Measurements from ENCODE around the gene PPIL1.

PPIL1 gene

DNA sequence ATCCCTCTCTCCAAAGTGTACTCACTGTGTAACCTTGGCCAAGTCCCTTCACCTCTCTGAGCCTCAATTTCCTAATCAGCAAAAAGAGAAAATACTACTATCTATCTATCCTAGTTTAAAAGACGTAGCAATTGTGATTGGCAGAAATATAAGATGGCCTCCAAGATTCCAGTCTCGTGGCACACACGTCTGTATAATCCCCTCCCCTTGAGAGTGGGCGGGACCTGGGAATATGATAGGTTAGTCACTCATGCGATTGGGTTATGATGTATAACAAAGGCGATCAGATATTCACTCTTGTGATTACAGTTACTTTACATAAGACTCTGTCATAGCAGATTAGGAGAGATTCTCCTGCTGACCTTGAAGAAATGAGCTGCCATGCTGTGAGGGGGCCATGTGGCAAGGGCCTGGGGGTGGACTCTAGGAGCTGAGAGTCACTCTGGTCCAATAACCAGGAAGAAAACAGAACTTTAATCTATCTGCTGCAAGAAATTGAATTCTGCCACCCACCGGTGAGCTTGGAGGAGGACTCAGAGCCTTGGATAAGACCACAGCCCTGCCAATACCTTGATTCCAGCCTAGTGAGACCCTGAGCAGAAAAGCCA is 41.3 kb downstream of the PPIL1 start:
- DNase-seq: no peak

DNA sequence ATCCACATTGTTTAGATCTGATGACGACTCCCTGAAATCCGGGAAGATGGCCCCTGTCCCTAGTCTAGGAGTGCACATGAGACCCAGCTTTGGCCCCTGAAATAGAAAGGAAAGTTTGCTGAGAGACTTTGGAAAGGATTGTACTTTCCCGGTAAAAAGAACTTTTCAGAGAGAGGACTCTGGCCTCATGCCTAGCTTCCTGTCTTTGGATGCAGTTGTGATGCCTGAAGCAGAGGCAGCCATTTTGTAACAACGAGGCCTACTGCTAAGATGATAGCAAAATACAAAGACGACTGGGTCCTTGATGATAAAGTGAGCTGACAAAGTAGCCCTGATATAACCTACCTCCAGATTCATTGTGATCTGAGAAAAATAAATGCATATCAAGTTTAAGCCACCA is 42.3 kb downstream of the PPIL1 start:
- no peak for DNase-seq

DNA sequence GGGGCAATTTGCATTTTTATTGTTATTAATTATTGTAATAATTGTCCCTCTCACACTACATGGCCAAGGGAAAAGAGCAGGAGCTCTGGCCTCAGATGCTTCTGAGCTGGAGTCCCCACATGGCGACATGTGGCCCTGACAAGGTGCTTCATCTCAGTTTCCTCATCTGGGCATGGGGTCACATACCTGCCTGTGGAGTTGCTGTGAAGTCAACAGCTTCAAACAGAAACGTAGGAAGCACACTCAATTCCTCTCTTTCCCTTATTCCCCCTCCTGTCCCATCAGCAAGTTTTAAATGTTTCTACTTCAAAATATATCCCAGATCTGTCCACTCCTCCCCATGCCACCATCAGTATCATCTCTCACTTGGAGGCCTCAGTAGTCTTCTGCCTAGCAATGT is 44.0 kb downstream of the PPIL1 start:
- DNase-seq: no peak

DNA sequence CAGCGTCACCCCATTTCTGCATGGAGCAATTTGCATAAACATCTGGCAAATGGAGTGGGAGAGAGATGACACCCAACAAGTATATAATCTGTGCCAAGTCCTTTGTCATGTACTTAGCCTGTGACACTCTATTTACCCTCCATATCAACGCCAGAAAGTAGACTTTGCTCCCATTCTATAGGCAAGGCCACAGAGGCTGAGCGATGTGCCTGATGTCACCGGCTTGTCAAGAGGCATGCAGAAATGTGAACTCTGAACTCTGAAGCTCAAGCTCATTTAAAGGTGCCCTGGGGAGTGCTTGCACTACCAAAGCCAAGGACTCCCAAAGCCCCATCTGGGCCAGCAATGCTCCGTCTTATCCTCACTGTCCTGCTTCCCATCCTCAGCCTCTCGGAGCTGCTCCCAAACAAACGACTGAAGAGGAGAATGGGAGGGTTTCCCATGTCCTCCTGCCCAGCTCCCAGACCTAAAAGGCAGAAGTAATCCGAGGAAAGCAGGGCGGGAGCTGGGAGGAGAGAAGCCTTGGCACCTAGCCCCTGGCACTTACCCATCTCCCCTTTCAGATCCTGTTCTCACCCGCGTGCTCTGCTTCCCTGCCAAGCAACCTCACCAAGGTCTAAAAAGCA is 44.6 kb downstream of the PPIL1 start:
- no peak for DNase-seq

DNA sequence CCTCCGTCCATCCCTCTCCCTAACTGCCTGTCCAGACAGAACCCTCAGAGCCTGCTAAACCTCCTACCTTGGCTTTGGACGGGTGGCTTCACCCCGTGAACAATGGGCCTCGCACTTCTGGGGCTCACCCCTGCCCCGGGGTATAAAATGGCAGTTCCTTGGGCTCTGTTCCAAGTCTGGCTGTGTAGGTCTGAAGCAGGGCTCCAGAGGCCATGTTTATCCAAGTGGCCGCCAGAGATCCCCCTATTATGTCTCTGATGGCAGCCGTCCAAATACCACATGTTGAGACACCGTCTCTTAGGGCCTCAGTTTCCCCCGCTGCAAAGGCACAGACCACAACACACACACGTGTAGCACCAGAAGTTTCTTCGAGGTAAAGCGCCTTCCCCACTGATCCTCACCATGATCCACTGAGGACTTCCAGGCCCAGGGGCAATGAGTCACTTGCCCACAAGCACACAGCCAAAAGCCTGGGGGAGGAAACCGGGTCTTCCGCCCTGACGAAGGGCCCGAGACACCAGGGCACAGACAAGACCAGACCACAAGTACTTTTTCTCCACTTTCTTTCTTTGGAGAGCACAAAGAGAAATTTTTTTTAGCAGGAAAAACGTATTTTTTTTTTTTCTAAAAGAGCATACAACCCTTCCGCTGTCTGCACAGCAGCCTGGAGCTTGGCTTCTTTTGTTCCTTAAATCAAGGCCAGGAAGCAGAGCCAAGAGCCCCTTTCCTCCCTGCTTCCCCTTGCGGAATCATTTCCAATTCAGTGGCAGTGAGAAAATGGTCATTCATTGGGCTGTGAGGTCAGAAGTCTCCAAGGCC is 47.1 kb downstream of the PPIL1 start:
- no peak for DNase-seq

DNA sequence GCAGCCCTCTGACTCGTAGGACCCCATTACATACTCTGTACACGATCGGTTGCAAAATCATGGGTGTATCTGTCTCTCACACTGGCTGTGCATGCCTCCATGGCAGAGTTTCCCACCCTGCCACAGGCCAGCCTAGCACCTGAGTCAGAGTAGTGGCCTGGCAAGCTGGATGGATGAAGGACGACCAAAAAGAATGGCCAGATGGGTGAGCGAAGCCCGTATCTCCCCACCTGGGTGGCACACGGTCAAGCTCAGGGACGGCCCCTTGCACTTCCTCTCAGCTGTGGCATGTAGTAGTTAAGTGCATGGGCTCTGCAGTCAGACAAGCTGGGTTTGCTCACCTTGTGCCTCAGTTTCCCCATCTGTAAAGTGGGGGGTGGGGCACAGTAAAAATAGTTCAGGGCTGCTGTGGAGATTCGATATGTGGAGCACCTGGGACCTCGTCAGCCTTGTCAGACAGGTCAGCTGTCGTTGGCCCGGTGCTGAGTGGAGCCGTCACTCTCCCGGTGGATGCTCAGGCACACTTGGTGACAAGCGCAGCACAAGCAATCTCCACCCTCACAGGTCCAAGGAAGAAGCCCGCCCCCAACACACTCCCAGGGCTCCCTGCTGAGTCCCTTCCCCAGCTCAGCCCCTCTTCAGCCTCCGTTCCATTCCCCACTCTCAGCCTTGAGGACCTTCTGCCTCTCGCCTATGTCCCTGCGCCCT is 47.9 kb downstream of the PPIL1 start:
- DNase-seq: no peak

DNA sequence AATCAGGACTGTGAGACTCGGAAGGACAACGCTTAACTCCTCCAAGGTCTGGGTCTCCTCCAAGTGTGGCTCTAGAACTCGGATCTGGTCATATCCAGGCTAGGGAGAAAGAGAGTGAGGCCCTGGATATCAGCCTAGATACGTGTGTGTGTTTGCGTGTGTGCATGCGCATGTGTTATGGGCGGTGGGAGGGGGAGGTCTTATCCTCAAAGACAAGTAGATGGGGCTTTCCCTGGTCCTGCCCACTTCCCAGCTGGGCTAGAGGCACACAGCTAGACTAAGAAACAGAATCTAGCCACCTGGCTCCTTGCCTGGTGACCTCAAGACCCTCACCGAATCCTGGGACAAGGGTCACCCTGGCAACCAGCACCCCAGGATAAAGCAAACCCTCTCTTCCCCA is 48.6 kb downstream of the PPIL1 start:
- DNase-seq: no peak

DNA sequence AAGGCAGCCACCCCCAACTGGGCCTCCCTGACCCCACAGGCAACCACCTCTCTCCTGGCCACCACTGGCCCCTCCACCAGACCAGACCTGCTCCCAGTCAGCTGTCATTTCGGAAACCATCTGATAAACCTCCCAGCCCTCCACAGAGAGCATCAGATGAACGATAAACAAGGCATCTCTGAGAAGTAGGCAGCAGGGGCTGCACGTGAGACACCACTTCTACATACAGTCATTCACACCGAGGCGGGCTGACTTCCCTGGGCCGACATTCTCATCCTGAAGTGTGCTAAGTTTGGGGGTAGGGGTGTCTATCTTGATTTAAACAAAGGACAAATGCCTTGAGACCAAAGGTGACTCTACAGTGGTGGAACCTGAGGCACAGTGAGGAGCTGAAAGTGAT is 49.2 kb downstream of the PPIL1 start:
- DNase-seq: no peak

DNA sequence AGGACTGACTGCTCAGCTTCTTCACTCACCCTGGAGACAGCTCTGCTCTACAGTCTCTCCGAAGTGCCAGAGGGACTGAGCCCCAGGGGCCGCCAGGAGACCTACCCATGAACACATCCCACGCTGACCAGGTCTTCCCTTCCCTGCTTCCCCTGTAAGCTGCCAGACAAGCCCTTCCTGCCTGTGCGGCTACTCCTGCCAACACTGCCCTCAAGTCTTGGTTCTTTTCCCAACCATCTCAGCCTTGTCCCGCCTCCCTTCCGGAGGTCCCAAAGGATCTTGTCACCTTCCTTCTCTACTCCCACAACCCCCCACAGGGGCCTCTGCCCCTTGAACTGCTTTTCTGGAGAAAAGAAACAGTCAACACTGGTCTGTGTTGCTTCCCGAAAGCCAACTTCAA is 50.4 kb downstream of the PPIL1 start:
- no peak for DNase-seq

DNA sequence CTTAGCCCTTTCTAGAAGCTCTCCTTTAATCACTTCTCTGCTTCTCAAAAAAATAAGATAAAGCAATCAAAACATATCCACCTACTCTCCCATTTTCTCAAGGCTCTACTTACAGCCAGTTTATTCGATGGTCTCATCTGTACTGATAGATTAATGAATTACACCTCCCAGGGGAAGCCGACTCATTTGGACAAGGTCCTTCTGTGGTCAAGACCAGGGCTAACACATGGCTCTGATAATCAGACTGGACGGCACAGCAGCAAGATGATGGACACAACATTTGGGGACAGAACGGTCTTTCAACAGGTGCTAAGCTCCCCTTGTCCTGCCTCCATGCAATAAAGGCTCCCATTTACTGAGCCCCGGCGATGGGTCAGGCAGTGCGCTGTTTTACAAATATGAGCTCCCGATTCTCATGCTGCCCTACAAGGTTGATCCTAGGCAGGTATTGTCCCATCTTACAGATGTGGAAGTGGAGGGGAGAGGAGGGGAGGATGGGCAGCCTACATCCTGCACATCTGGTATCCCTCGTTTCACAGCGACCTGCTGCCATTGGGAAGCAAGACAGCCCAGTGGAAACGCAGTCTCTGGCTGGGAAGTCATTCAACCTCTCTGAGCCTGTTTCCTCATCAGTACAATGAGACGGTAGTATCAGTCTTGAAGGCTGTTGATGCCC is 51.0 kb downstream of the PPIL1 start:
- DNase-seq: no peak

DNA sequence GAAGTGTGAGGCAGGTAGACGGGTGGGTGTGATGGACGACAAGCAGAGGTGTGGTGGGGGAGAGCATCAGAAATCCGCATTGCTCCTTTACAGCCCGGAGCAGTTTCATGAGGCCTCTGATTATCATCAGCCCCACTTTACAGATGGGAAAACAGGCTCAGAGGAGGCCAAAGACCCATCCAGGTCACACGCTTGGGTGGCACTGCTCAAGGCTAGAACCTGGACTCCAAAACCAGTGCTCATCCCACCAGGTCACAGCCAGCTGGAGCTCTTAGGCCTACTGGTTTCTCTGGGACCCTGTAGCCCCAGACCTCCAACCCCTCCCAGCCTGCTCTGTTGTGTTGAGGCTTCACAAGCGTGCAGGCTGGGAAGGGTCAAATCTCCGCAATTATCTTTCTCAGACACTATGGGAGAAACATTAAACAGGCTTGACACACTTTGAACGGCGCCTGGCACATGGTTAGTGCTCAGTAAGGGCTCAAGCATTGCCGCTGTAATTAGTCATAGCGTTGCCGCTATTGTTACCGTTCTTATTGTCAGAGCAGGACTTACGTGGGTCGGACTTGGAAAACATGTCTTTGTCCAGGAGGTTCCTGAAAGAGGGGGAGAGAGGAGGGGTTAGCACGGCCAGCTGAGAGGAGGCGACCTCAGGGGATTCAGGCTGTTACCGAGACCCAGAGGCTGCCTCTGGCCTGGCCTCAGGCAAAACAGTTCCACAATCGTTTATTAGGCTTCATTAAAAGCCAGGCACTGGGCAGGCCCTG is 51.9 kb downstream of the PPIL1 start:
- DNase-seq: no peak

DNA sequence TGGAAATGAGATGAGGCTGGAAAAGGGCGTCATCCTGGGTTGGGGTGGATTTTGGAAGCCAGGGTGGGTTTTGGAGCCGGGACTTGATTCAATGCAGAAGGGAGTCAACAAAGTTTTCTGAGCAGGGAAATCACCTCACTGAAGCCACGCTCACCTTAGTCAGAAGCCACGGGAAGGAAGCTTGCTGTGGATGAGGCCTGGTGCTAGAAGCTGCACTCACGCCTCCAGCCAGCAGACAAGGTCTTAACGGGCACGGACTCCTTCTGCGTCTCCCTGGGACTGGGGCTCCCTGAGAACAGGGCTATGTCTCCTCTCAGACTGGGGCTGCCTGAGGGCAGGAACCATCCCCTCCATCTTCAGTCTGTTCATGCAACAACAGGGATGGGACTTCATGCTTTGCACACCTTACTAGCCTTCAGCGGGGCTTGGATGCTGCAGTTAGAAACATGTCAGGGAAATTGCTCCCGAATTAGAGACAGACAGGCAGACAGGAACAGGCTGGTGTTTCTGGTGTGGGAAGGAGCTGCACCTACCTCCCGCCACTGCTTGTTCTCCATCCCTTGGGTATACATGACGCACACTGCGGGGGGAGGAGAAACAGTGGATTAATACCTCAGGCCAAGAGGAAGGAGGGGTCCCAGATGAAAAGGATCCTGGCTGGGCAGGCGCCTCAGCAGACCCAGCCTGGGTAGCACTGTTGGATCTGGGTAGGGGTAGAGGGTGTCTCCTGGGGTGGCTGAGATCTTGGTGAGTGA is 52.8 kb downstream of the PPIL1 start:
- DNase-seq: no peak

DNA sequence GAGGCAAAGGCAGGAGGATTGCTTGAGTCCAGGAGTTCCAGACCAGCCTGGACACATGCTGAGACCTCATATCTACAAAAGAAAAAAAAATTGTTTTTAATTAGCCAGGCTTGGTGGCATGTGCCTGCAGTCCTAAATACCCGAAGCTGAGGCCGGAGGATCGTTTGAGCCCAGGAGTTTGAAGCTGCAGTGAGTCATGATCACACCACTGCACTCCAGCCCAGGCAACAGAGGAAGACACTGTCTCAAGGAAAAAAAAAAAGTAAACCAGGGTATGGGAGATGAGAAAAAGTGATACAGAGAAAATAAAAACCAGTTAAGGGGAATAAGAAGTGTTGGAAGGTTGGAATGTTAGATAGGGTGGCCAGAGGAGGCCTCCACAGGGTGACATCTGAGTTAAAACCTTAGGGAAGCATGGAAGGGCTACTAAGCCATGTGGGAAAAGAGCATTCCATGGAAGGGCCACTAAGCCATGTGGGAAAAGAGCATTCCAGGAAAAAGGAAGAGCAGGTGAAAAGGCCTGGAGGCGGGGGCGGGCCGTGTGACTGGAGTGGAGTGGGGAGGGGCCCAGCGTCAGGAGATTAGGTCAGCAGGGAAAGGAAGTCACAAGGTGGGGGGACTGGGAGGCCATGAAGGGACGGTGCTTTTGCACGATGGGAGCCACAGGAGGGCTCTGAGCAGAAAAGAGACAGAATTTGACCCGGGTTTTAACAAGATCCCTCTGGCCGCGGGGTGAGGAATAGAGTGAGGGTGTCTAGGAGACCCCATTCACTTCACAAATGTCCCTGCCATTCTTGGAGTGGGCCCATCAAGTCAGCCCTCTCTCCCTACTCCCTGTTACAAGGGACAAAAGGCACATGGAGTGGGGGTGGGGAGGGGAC is 53.7 kb downstream of the PPIL1 start:
- no peak for DNase-seq

DNA sequence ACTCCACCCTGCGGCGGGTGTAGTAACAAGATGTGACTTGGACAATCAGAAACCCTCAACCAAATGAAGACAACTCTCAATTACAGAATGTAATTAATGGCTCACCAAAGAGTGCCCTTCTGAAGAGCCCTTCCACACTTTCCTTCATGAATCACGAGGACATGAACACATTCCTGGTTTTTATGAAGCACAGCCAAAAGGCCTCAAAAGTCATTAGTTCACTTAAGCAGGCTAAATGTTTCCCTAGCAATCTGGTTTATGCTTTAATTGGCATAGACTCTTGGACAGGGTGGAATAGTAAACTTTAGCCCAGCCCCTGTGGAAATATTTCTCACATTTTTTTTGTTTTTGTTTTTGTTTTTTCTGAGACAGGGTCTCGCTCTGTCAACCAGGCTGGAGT is 55.8 kb downstream of the PPIL1 start:
- no peak for DNase-seq

DNA sequence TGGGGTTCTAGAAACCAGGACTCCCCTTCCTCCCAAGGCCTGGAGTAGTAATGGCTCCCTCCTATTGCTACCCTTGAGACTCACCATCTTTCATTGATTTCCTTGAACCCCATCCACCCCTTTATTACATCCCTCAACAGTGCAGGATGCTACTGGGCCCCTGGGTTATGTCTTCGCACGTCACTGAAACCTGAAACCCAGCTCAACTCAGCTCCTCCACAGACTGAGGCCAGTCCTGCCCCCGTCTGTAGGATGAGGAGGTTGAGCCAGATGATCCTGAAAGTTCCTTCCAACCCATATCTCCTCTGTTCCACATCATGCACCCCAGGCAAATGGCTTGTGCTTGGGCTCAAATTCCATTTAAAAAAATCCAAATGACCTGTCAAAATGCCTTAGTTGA is 56.8 kb downstream of the PPIL1 start:
- DNase-seq: no peak

DNA sequence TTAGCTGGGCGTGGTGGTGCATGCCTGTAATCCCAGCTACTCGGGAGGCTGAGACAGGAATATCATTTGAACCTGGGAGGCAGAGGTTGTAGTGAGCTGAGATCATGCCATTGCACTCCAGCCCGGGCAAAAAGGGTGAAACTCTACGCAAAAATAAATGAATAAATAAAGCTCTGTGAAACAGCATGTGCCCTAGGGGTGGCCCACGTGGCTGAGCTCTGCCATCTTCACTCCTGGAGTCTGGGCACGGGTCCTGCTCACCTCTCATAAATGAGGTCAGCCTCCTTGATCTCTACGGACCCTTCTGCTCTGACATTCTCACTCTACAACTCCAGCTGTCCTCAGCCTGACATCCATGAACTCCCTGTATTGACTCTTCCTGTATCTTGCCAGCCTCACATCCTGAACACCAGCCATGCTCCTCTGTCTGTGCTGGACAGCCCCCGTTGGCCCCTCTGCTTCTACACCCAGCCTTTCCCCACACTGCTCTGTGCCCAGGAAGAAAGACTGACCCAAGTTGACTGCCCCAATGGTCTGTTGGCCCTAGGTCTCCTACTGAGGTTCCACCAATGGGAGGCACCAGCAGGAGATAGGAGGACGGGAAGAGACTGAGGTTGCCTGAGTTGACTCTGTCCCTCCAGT is 57.3 kb downstream of the PPIL1 start:
- no peak for DNase-seq

DNA sequence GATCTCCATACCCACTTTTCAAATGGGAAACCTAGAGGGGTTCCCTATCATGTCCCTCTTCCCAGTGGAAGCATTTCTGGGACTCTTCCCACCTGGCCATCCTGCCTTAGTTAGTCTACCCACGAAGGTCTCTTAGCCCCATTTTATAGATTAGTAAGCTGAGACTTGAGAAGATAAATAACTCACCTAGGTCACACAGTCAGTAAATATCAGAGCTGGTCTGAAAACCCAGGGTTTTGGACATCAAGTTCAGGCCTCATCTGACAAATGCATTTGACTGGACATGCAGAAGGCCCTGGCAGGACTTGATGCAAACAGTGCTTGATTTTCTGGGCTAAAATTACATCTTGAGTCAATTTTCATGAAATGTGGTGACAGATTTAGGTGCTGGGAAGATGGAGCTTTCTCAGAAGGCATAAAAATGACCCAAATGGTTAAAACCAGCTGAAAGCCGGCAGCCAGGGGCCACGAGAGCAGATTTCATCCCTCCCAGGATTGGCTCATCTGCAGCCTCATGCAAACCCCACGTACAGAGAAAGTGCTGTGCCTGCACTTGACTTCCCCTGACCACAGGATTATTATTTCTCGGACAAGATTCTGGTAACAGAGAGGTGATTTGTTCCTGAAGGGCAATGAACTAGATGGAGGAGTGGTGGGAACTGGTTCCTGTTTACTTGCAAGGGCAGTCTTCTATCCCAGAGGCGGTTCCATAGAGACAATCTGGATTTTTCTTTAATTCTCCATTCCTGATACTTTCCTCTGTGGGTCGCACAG is 58.5 kb downstream of the PPIL1 start:
- DNase-seq: no peak

DNA sequence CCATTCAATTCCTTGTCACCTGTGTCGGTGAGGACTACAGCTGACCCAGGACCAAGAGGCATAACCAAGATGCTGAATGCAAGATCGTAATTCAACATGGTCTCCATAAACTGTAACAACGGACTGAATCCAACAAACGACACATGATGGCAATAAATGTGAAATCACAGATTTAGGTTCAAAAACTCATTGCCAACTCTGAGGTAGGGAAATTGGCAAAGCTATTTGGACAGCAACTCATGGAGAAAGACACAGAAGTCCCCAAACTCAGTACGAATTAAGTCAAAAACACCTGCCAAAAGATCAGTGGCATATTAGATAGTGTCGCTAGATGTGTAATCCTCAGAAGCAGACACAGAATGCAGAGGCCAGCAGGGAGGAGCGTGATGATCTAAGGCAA is 60.4 kb downstream of the PPIL1 start:
- DNase-seq: no peak

DNA sequence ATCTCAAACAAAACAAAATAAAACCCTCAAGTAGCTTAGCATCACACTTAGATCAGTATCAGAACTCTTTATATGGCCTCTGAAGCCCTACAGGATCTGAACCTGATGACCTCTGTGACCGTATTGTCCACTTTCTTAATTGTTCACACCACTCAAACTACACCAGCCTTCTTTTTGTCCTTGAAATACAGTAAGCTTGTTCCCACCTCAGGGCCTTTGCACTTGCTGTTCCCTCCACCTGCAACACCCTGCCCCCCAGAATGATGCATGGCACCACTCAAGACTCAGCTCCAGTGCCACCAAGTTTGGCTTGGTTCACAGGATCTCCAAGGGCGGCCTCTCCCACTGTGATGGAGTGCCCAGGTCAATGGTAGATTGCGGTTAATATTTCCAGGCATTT is 61.1 kb downstream of the PPIL1 start:
- no peak for DNase-seq
